Testis (tissue), 3 donors: ENCODE results near the gene LIMA1. TPM values are rescaled to one million over a fixed set of nuclear protein-coding genes. Genes with fewer than 3 reads are reported as not detected.

Experiments
- DNase-seq: peaks from one replicate; pipeline ENCODE4 v3.0.0-alpha.2; 2019
- H3K27ac ChIP-seq, 2 donors: fragments of 200-600 bp; sonication (generic); one replicate each; pipeline ENCODE4 v1.5.1; 2019
- H3K27me3 ChIP-seq: fragments of 200-600 bp; sonication (generic); one replicate; pipeline ENCODE4 v1.5.1; 2019
- H3K36me3 ChIP-seq: fragments of 200-600 bp; sonication (generic); one replicate; pipeline ENCODE4 v1.5.1; 2017; ENCODE audit warnings: low read depth; ENCODE audit errors: missing control alignments
- H3K4me1 ChIP-seq: fragments of 200-600 bp; sonication (generic); one replicate; pipeline ENCODE4 v1.5.1; 2019
- H3K4me3 ChIP-seq, 2 donors: fragments of 200-600 bp; sonication (generic); one replicate each; pipeline ENCODE4 v1.5.1; 2017 to 2019
- H3K9me3 ChIP-seq: fragments of 200-600 bp; sonication (generic); one replicate; pipeline ENCODE4 v1.5.1; 2017
- POLR2A ChIP-seq: fragments of 450-650 bp; IDR thresholded peaks from one replicate; pipeline ENCODE4 v1.6.1; 2017; ENCODE audit warnings: antibody characterized with exemption, mild to moderate bottlenecking, moderate library complexity
- WGBS, 2 donors: methylation state at CpG; one replicate each; pipeline ENCODE4 v1.1.5; 2018; 5-methylcytosine and 5-hydroxymethylcytosine counted together
- intact Hi-C: fragments of 100-400 bp; cut with DNase I; formaldehyde crosslinking; loops from one replicate; pipeline ENCODE4 v1.15.1; 2023; ENCODE audit warnings: low total_unique reads
- polyA plus RNA-seq: library from polyadenylated mRNA; stranded (reverse); fragments of 350-450 nt; fragmentation: Illumina TruSeq; extraction: RNeasy Lipid Tissue Mini Kit (QIAGEN cat#74804); gene quantifications from one replicate; pipeline ENCODE4 v1.2.3, GENCODE V29; 2014; ENCODE audit warnings: low read depth, low replicate concordance; ENCODE audit not compliant: insufficient read depth
- total RNA-seq, 2 donors: library from RNA; depleted of rRNA; stranded (reverse); fragments of >200 nt; gene quantifications; one replicate each; pipeline ENCODE4 v1.2.3, GENCODE V29; 2016
- TF ChIP-seq, protein P1 (sequence below), 3 experiments: fragments of 450-650 bp in 2 of 3; fragments of 200-600 bp in 1 of 3; sonication (generic) in 1 of 3; IDR thresholded peaks; one replicate each; pipeline ENCODE4 v1.5.1; 2016 to 2019; ENCODE audit warnings: antibody characterized with exemption in 3 of 3, mild to moderate bottlenecking in 2 of 3, moderate library complexity in 1 of 3

The LIMA1 gene
- total and polyA plus RNA-seq, 3 donors from 2014 or later: 37.8 to 42.8 (median 41.0) TPM

DNA sequence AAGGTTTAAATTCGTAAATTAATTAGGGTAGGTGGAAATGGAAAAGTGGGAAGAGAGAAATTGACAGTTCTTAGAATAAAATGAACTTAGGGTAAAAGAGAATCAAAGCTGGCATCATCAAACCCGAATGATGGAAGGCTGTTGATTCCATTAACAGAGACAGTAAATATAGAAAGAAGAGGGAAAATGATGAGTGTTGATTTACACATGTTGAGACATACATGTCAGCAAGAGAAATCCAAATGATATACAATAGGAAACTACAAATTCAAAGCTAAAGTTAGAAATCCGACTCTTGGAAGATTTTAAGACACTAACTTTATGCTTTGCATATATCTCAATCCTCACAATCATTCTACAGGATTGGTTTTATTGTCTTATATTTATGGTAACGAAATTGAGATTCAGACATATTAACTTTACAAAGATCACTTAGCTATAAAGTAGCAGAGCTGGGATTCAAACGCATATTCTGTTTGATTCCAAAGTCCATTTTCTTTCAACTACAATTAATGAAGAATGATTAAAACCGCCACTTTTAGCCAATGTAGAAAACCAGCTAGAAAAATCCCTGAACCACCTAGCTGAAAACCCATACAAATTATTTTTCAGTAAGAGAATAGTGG, 30.2 kb downstream of the LIMA1 start:
- WGBS, 2 donors: 81 to 92% methylated on average over 6 of the region's 6 CpGs
- H3K27me3 ChIP-seq: no peaks in the 10 kb centered on the region
- no peaks in the 10 kb centered on the region for H3K9me3 ChIP-seq
- H3K36me3 ChIP-seq: no peaks in the 10 kb centered on the region
- no peak for DNase-seq
- H3K4me1 ChIP-seq: peaks cover 23% of the 10 kb centered on the region
- TF ChIP-seq, protein P1, sequence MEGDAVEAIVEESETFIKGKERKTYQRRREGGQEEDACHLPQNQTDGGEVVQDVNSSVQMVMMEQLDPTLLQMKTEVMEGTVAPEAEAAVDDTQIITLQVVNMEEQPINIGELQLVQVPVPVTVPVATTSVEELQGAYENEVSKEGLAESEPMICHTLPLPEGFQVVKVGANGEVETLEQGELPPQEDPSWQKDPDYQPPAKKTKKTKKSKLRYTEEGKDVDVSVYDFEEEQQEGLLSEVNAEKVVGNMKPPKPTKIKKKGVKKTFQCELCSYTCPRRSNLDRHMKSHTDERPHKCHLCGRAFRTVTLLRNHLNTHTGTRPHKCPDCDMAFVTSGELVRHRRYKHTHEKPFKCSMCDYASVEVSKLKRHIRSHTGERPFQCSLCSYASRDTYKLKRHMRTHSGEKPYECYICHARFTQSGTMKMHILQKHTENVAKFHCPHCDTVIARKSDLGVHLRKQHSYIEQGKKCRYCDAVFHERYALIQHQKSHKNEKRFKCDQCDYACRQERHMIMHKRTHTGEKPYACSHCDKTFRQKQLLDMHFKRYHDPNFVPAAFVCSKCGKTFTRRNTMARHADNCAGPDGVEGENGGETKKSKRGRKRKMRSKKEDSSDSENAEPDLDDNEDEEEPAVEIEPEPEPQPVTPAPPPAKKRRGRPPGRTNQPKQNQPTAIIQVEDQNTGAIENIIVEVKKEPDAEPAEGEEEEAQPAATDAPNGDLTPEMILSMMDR (IDR thresholded peaks at IDR 0.05): no peak
- no peak for TF ChIP-seq POLR2A
- intact Hi-C loops: no loop called here
- no peak overlapping the region for H3K4me3 ChIP-seq
- no peak overlapping the region for H3K27ac ChIP-seq

DNA sequence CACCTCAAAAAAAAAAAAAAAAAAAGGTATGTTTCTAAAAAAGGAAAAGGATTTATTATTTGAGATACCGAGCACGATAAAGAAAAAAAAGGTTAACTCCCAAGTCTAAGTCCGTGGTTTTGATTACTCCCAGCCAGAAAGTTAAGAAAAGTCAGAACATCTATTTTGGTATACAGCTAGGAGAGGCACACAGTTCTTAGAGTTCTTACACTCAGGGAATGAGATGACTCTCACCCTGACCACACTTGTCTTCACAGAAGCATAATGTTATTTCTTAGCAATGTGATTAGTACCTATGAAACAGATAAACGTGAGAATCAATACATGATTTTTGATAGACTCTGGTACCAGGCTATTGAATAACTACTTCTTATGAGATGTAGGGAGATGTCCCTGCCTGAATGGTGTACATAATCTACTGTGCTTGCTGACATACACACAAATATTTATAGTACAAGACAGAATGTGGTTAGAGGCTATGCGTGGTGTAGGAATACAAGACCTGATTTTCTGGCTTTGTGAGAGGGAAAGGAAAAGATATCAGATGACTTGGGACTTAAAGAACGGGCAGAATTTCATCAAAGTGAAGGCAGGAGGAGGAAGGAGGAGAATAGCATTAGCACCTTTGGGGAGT, 31.6 kb downstream of the LIMA1 start:
- WGBS, 2 donors: 53 to 55% methylated on average over 6 of the region's 6 CpGs
- no peaks in the 10 kb centered on the region for H3K27me3 ChIP-seq
- peaks cover 20% of the 10 kb centered on the region for H3K4me1 ChIP-seq
- H3K36me3 ChIP-seq: no peaks in the 10 kb centered on the region
- TF ChIP-seq, protein P1 (IDR thresholded peaks at IDR 0.05): no peak
- no peak for TF ChIP-seq POLR2A
- no peaks in the 10 kb centered on the region for H3K9me3 ChIP-seq
- DNase-seq: no peak
- no peak overlapping the region for H3K4me3 ChIP-seq
- intact Hi-C loops: no loop called here
- no peak overlapping the region for H3K27ac ChIP-seq

DNA sequence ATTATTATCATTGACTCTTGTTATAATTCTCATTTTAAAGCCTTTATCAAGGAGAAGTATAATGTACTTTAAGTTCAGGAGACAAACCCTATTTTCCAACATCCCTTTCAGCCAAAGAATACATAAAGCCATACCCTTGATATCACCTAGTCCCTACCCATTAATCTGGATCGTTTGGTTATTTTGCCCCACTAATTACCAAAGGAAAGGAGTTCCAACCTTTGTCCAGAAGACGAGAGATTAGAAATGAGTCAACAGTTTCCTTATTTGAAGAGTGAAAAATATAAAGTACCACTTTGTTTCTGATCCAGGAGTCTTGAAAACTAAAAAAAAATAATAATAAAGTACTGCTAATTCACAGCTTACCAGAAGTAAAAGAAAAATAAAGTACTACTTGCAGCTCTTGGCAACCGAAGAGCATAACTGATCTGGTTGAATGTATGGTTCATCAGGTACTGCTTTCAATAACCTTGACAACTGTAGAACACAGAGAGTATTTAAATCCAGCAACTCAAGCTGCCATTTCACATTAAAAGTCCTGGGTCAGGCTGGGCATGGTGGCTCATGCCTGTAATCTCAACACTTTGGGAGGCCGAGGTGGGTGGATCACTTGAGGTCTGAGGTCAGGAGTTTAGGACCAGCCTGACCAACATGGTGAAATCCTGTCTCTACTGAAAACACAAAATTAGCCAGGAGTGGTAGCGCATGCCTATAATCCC, 33.7 kb downstream of the LIMA1 start:
- Histone ChIP-seq H3K27ac (peak overlapping the region in 1 of 2 donors; percentile 3), H3K9me3 (no peaks in the 10 kb centered on the region), H3K4me1 (peaks cover 21% of the 10 kb centered on the region), H3K36me3 (no peaks in the 10 kb centered on the region), H3K4me3 (no peak overlapping the region), H3K27me3 (no peaks in the 10 kb centered on the region)
- no peak for DNase-seq
- intact Hi-C loops: no loop called here
- 57 to 58% methylated on average over 5 of the region's 5 CpGs for WGBS, 2 donors
- no peak for TF ChIP-seq POLR2A
- TF ChIP-seq, protein P1 (IDR thresholded peaks at IDR 0.05): no peak

DNA sequence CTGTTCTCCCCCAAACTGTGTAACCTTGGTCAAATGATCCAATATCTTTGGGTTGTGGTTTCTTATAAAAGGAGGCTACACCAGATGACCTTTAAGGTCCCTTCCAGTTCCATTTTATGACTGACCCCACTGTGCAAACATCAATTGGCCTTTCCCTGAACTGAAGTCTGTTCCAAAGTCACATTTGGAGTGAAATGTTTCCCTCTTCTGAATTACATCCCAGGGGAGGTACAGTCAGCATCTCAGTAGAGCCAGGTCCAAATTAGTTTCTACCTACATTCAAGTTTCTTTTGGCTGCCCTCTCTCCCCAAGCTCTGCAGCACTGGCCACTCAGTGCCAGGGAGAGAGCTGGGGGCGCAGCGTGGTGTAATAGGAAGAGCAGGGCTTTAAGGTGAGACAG, 34.4 kb downstream of the LIMA1 start:
- Histone ChIP-seq H3K27me3 (no peaks in the 10 kb centered on the region), H3K4me1 (peaks cover 21% of the 10 kb centered on the region), H3K36me3 (no peaks in the 10 kb centered on the region), H3K4me3 (no peak overlapping the region), H3K9me3 (no peaks in the 10 kb centered on the region), H3K27ac (peak overlapping the region in 1 of 2 donors; percentile 3)
- intact Hi-C loops: no loop called here
- 71 to 79% methylated on average over 2 of the region's 2 CpGs for WGBS, 2 donors
- no peak for DNase-seq
- TF ChIP-seq POLR2A: no peak
- TF ChIP-seq, protein P1 (IDR thresholded peaks at IDR 0.05): no peak
